BE2C (cell line): Measurements from ENCODE around the gene OR52D1.

Experiments
- DNase-seq: peaks from one replicate; pipeline ENCODE4 v3.0.0-alpha.2; 2020
- H3K27me3 ChIP-seq: fragments of 250-450 bp; sonication (Bioruptor Pico); 2 replicates; pipeline ENCODE4 v1.5.1; 2020; ENCODE audit warnings: mild to moderate bottlenecking
- H3K36me3 ChIP-seq: fragments of 250-450 bp; sonication (Bioruptor Pico); 2 replicates; pipeline ENCODE4 v1.5.1; 2020; ENCODE audit warnings: mild to moderate bottlenecking
- H3K4me1 ChIP-seq: fragments of 250-450 bp; sonication (Bioruptor Pico); 2 replicates; pipeline ENCODE4 v1.5.1; 2020
- H3K4me3 ChIP-seq: 2 replicates; pipeline ENCODE4 v1.5.1; 2011; ENCODE audit warnings: low read depth, low read length
- H3K9me3 ChIP-seq: fragments of 250-450 bp; sonication (Bioruptor Pico); 2 replicates; pipeline ENCODE4 v1.5.1; 2020
- CTCF ChIP-seq: IDR thresholded peaks from 2 replicates; pipeline ENCODE4 v1.5.1; 2012; ENCODE audit warnings: mild to moderate bottlenecking, low read depth, low read length

OR52D1 gene

DNA sequence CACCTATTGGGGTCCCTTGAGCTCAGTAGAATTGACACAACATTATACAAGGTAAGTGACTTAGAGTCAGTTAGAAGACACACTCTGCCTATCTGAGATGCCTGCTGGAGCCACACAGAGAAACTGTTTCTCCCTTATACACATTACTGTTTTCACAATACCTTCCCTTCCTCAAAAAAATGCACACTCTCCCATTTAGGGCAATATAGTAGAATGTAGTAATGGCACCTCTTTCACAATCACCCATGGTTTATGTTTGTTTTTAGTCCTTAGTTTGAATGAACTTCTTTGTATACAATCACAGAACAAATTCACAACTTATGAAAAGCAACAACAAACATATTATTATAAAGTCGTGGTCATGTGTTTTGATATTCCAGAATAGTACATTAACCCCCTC is 45.6 kb downstream of the OR52D1 start:
- Histone ChIP-seq H3K9me3 (no peaks in the 10 kb centered on the region), H3K4me1 (no peaks in the 10 kb centered on the region), H3K4me3 (no peak overlapping the region), H3K27me3 (no peaks in the 10 kb centered on the region), H3K36me3 (no peaks in the 10 kb centered on the region)
- TF ChIP-seq CTCF, result no peak
- no peak for DNase-seq

DNA sequence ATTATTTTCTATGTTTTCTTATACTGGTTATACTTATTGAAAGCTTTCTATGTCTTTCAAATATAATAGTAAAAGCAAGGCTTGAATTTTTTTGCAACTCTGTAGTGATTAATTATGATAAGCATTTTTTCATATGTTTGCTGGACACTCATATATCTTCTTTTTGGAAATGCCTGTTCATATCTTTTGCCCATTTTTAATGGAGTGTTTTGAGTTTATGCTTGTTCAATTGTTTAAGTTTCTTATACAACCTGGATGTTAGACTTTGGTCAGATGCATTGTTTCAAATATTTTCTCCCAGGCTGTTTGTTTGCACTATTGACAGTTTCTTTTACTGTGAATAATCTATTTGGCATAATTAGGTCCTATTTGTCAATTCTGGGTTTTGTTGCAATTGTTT is 48.0 kb downstream of the OR52D1 start:
- DNase-seq, result no peak
- Histone ChIP-seq H3K4me3 (no peak overlapping the region), H3K9me3 (no peaks in the 10 kb centered on the region), H3K27me3 (no peaks in the 10 kb centered on the region), H3K36me3 (no peaks in the 10 kb centered on the region), H3K4me1 (no peaks in the 10 kb centered on the region)
- no peak for TF ChIP-seq CTCF
